HepG2 (cell line): Measurements from ENCODE around the gene YY1. TPM values are rescaled to one million over a fixed set of nuclear protein-coding genes. Genes with fewer than 3 reads are reported as not detected.

ENCODE experiments used
- DR1 ChIP-seq: sonication (generic); formaldehyde crosslinking; IDR thresholded peaks from 2 replicates; pipeline ENCODE4 v1.8.0; 2021; ENCODE audit warnings: mild to moderate bottlenecking, missing genetic modification reagents, inconsistent platforms
- MIXL1 ChIP-seq: IDR thresholded peaks from 2 replicates; pipeline ENCODE4 v1.6.1; 2016
- MXI1 ChIP-seq: IDR thresholded peaks from 3 replicates; pipeline ENCODE4 v1.6.1; 2012; ENCODE audit warnings: low read depth, low read length, inconsistent platforms, borderline replicate concordance
- NFATC3 ChIP-seq: sonication (generic); formaldehyde crosslinking; IDR thresholded peaks from 2 replicates; pipeline ENCODE4 v1.5.1; 2020; ENCODE audit warnings: mild to moderate bottlenecking, missing genetic modification reagents
- POLR2A ChIP-seq, 2 experiments: IDR thresholded peaks; 2 replicates each; pipeline ENCODE4 v1.6.1; 2011; ENCODE audit warnings: low read depth in 2 of 2, low read length in 2 of 2, mild to moderate bottlenecking in 1 of 2, moderate library complexity in 1 of 2; ENCODE audit not compliant: insufficient read depth in 1 of 2
- SCMH1 ChIP-seq: sonication (generic); formaldehyde crosslinking; IDR thresholded peaks from 2 replicates; pipeline ENCODE4 v1.9.0; 2021; ENCODE audit warnings: missing genetic modification reagents, mild to moderate bottlenecking, borderline replicate concordance
- YY1 ChIP-seq: IDR thresholded peaks from 2 replicates; pipeline ENCODE4 v1.6.1; 2011; ENCODE audit warnings: low read length, low read depth, moderate library complexity, mild to moderate bottlenecking; ENCODE audit not compliant: insufficient read depth, insufficient replicate concordance
- ZFP41 ChIP-seq: sonication (generic); formaldehyde crosslinking; IDR thresholded peaks from 2 replicates; pipeline ENCODE4 v1.4.0; 2020; ENCODE audit warnings: mild to moderate bottlenecking, missing genetic modification reagents, borderline replicate concordance
- ZNF407 ChIP-seq: sonication (generic); formaldehyde crosslinking; IDR thresholded peaks from one replicate; pipeline ENCODE4 v1.5.1; 2020; ENCODE audit warnings: mild to moderate bottlenecking, missing genetic modification reagents; ENCODE audit errors: not compliant biosample characterization
- ZNF501 ChIP-seq: sonication (generic); formaldehyde crosslinking; IDR thresholded peaks from 2 replicates; pipeline ENCODE4 v1.5.1; 2020; ENCODE audit warnings: mild to moderate bottlenecking, moderate library complexity, missing genetic modification reagents
- ZNF574 ChIP-seq: sonication (generic); formaldehyde crosslinking; IDR thresholded peaks from 2 replicates; pipeline ENCODE4 v1.4.0; 2020; ENCODE audit warnings: missing genetic modification reagents
- ZNF672 ChIP-seq: sonication (generic); formaldehyde crosslinking; IDR thresholded peaks from 2 replicates; pipeline ENCODE4 v1.8.1; 2022; ENCODE audit warnings: missing genetic modification reagents
- polyA plus RNA-seq, 8 experiments: library from polyadenylated mRNA; depleted of rRNA in 3 of 8; stranded (reverse) in 7 of 8; unstranded in 1 of 8; fragments of >200 nt; fragmentation: Illumina TruSeq in 4 of 8; extraction: Trizol in 4 of 8; gene quantifications; 2 replicates each; pipeline versions ENCODE4 v1.2.1 to v1.2.3, GENCODE V29; 2011 to 2016; ENCODE audit warnings: low read depth in 4 of 8, missing spikeins in 1 of 8, mixed read lengths in 1 of 8; ENCODE audit not compliant: insufficient read depth in 1 of 8
- total RNA-seq, 5 experiments: library from RNA; depleted of rRNA; stranded (reverse); fragments of >200 nt; fragmentation: Illumina TruSeq; extraction: Trizol; gene quantifications; 2 replicates each; pipeline ENCODE4 v1.2.3, GENCODE V29; 2016; ENCODE audit warnings: low read depth in 1 of 5
- TF ChIP-seq, protein P1 (sequence below): IDR thresholded peaks from 2 replicates; pipeline ENCODE4 v1.6.1; 2016; ENCODE audit warnings: low read depth, control low read depth

Gene YY1
- total and polyA plus RNA-seq, 2 of the 13 experiments (the other 11 are each of a cell fraction or from before 2014, with no cell fraction given) = 29.4 to 68.1 TPM

- TF ChIP-seq ZNF407 (no peak), SCMH1 (no peak), MIXL1 (peak; percentile 81; the same call in 1 of the 2 replicates), YY1 (no peak), MXI1 (peak; percentile 41; the same call in 1 of the 3 replicates), ZNF501 (CRISPR knock-in tag) (no peak), ZNF574 (CRISPR knock-in tag) (no peak; the same call in 1 of the 2 replicates), NFATC3 (no peak), POLR2A (IDR thresholded peaks at IDR 0.05; ENCODE audit: insufficient read depth in 1 of 2, low read depth in 2 of 2, low read length in 2 of 2) (no peak), ZFP41 (no peak), DR1 (CRISPR knock-in tag) (no peak), ZNF672 (no peak)
- TF ChIP-seq, protein P1, sequence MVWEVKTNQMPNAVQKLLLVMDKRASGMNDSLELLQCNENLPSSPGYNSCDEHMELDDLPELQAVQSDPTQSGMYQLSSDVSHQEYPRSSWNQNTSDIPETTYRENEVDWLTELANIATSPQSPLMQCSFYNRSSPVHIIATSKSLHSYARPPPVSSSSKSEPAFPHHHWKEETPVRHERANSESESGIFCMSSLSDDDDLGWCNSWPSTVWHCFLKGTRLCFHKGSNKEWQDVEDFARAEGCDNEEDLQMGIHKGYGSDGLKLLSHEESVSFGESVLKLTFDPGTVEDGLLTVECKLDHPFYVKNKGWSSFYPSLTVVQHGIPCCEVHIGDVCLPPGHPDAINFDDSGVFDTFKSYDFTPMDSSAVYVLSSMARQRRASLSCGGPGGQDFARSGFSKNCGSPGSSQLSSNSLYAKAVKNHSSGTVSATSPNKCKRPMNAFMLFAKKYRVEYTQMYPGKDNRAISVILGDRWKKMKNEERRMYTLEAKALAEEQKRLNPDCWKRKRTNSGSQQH (CRISPR knock-in tag) = peak; percentile 97
Observed at GRCh38 chr14:100203962-100204834, 34.7 kb upstream of the YY1 start (continued).
